Calu3 (cell line): ENCODE data around the gene TAF12. TPM values are rescaled to one million over a fixed set of nuclear protein-coding genes. Genes with fewer than 3 reads are reported as not detected.

Source experiments
- BruUV-seq: library from RNA; stranded (reverse); fragments of 400-500 nt; replicated peaks from 2 replicates; lab custom pipeline; 2021; lab: Mats Ljungman, UMichigan
- CTCF ChIA-PET: fragments of 300-600 bp; sonication (Branson Sonifier 250); formaldehyde crosslinking; loops from one replicate; lab custom pipeline; 2022; ENCODE audit warnings: antibody characterized with exemption; lab: Charles Lee
- DNase-seq: peaks from one replicate; pipeline ENCODE4 v3.0.0; 2022
- H3K27ac Mint-ChIP-seq: one replicate; pipeline ENCODE4 v1.8.0; 2022; ENCODE audit warnings: mixed read lengths; ENCODE audit not compliant: unreplicated experiment
- H3K27me3 Mint-ChIP-seq: one replicate; pipeline ENCODE4 v1.8.0; 2022; ENCODE audit warnings: mixed read lengths; ENCODE audit not compliant: unreplicated experiment
- H3K36me3 Mint-ChIP-seq: one replicate; pipeline ENCODE4 v1.8.0; 2022; ENCODE audit warnings: mild to moderate bottlenecking, moderate library complexity, mixed read lengths; ENCODE audit not compliant: insufficient read depth, unreplicated experiment
- H3K4me1 Mint-ChIP-seq: one replicate; pipeline ENCODE4 v1.8.0; 2022; ENCODE audit warnings: mild to moderate bottlenecking, low read depth, mixed read lengths; ENCODE audit not compliant: unreplicated experiment
- H3K4me3 Mint-ChIP-seq: one replicate; pipeline ENCODE4 v1.8.0; 2022; ENCODE audit warnings: mild to moderate bottlenecking, low read depth, moderate library complexity, mixed read lengths; ENCODE audit not compliant: unreplicated experiment
- H3K9me3 Mint-ChIP-seq: one replicate; pipeline ENCODE4 v1.8.0; 2022; ENCODE audit warnings: low read depth, mixed read lengths; ENCODE audit not compliant: unreplicated experiment
- CTCF ChIP-seq: fragments of 200-600 bp; IDR thresholded peaks from one replicate; pipeline ENCODE4 v1.8.0; 2022; ENCODE audit warnings: antibody characterized with exemption; ENCODE audit not compliant: unreplicated experiment
- intact Hi-C: fragments of 100-400 bp; cut with micrococcal nuclease; formaldehyde crosslinking; loops from one replicate; pipeline ENCODE4 v1.10.0; 2022; ENCODE audit not compliant: unreplicated experiment
- total RNA-seq: library from RNA; stranded (reverse); gene quantifications from 2 replicates; pipeline ENCODE4 v1.2.3, GENCODE V29; 2022

TAF12 gene
- total RNA-seq, 1 experiment from 2014 or later: 21.6 TPM

DNA sequence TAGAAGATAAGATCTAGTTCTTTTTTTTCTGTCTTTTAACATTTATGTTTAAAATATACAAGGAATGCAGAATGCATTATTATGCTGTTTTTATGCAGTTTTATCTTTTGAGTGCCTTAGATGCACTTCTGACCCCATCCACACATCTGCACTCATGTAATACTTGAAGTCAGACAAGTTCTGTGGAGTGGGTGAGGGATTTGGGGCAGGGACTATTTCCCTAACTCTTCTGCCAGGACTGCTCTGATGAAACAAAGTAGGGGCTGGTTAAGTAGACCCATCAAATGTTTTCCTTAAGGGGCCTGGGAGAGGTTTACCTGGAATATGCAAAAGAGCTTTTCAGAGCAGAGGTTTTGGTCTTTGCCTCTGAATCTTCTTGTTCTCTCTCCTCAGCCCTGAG lies 78.6 kb downstream of the TAF12 start:
- peaks cover 45% of the 10 kb centered on the region for H3K36me3 Mint-ChIP-seq

DNA sequence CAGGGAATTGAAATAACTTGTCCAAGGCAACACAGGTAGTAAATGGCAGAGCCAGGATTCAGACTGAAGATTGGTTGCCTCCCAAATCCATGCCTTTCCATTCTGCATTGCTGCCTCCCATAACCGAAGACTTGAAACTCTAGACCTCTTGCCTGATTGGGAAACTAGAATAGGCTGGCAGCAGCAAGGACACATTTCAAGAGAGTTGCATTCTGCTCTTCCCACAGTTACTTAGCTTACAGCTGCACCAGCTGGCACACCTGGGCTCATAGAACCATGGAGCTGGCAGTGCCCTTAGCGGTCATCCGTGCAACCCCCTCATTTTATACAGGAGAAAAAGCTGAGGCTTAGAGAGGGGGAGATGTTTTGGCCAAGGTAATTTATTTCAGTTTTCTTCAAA lies 82.0 kb downstream of the TAF12 start:
- Mint-ChIP-seq H3K4me3 (no peak overlapping the region), H3K4me1 (no peaks in the 10 kb centered on the region), H3K36me3 (peaks cover 52% of the 10 kb centered on the region), H3K27me3 (no peaks in the 10 kb centered on the region), H3K27ac (no peak overlapping the region), H3K9me3 (no peaks in the 10 kb centered on the region)
- no TSS peak for BruUV-seq
- CTCF ChIA-PET: no interaction called here
- TF ChIP-seq CTCF: no peak
- intact Hi-C loops: no loop called here
- no peak for DNase-seq

More for the DNA sequence above, 78.6 kb downstream of the TAF12 start:
- Mint-ChIP-seq H3K27ac (no peak overlapping the region), H3K9me3 (no peaks in the 10 kb centered on the region), H3K27me3 (no peaks in the 10 kb centered on the region), H3K4me1 (no peaks in the 10 kb centered on the region), H3K4me3 (no peak overlapping the region)
- DNase-seq: no peak
- intact Hi-C loops: no loop called here
- no peak for TF ChIP-seq CTCF
- no TSS peak for BruUV-seq
- CTCF ChIA-PET: interaction anchor here (0.5 kb wide), 1 partner anchor 21 kb away, joined by 3 read pairs; no protein-coding TSS in a partner anchor

Other genes starting within 250 kb of the TAF12 start
- gene RCC1, start 137.0 kb downstream of the TAF12 start, total RNA-seq: 95.3 and 95.9 TPM in 2 replicates
- gene TRNAU1AP, start 90.0 kb downstream of the TAF12 start, total RNA-seq: 29.9 and 40.4 TPM in 2 replicates
- 1.1 and 1.3 TPM in 2 replicates for gene RAB42, start 50.8 kb downstream of the TAF12 start, total RNA-seq
- not detected in 2 replicates for gene RNU11, start 5.5 kb upstream of the TAF12 start, total RNA-seq
- 10.3 and 12.7 TPM in 2 replicates for gene GMEB1, start 25.7 kb upstream of the TAF12 start, total RNA-seq
- 106 and 117 TPM in 2 replicates for gene YTHDF2, start 93.9 kb upstream of the TAF12 start, total RNA-seq
- gene OPRD1, start 169.1 kb upstream of the TAF12 start, total RNA-seq: 0.07 TPM in 1 of 2 replicates, not detected in the other